ENCODE measurements around the gene CALHM1. TPM values are rescaled to one million over a fixed set of nuclear protein-coding genes. Genes with fewer than 3 reads are reported as not detected.

The CALHM1 gene
- total RNA-seq, 2 donors from 2014 or later = not detected

- TF ChIP-seq CTCF (IDR thresholded peaks at IDR 0.05) = no peak
- TF ChIP-seq POLR2A (IDR thresholded peaks at IDR 0.05) = no peak
- DNase-seq = no peak
- H3K4me1 ChIP-seq = peaks cover 54% of the 10 kb centered on the region
- ATAC-seq = no peak
- 70 to 75% methylated on average over 9 to 13 of the region's 13 CpGs for WGBS, 2 donors
- H3K27me3 ChIP-seq = no peaks in the 10 kb centered on the region
- H3K27ac ChIP-seq = peak overlapping the region in 3 of 4 donors; percentile 31 to 88 (median 65)
- no peak overlapping the region for H3K4me3 ChIP-seq
- H3K9me3 ChIP-seq = no peaks in the 10 kb centered on the region
- intact Hi-C loops (cut with DNase I) = no loop called here
- no peaks in the 10 kb centered on the region for H3K36me3 ChIP-seq (replicated peaks in 1 of 2; ENCODE audit: insufficient read depth in 1 of 2, low read depth in 2 of 2)
Observed at GRCh38 chr10:103502849-103503660, 44.4 kb upstream of the CALHM1 start.

GRCh38 chr10:103501186-103501585, 42.5 kb upstream of the CALHM1 start:
- intact Hi-C loops (cut with DNase I) = no loop called here
- no peak for DNase-seq
- peak overlapping the region in 1 of 4 donors; percentile 5 for H3K27ac ChIP-seq

GRCh38 chr10:103500481-103500880, 41.8 kb upstream of the CALHM1 start:
- ATAC-seq (no peak), DNase-seq (no peak)
- intact Hi-C loops (cut with DNase I) = no loop called here
- H3K9me3 ChIP-seq = no peaks in the 10 kb centered on the region
- peak overlapping the region in 1 of 4 donors; percentile 31 for H3K27ac ChIP-seq
- 50 to 65% methylated on average over 6 of the region's 6 CpGs for WGBS, 2 donors
- peaks cover 28% of the 10 kb centered on the region for H3K4me1 ChIP-seq
- no peak overlapping the region for H3K4me3 ChIP-seq
- TF ChIP-seq CTCF (IDR thresholded peaks at IDR 0.05) = no peak
- no peak for TF ChIP-seq POLR2A (IDR thresholded peaks at IDR 0.05)
- H3K36me3 ChIP-seq (replicated peaks in 1 of 2; ENCODE audit: insufficient read depth in 1 of 2, low read depth in 2 of 2) = no peaks in the 10 kb centered on the region
- H3K27me3 ChIP-seq = no peaks in the 10 kb centered on the region

More at GRCh38 chr10:103501186-103501585, 42.5 kb upstream of the CALHM1 start:
- no peak for TF ChIP-seq POLR2A (IDR thresholded peaks at IDR 0.05)
- no peak for TF ChIP-seq CTCF (IDR thresholded peaks at IDR 0.05)
- H3K4me1 ChIP-seq = peaks cover 35% of the 10 kb centered on the region
- WGBS, 2 donors = 82 to 83% methylated on average over 3 of the region's 3 CpGs
- H3K36me3 ChIP-seq (replicated peaks in 1 of 2; ENCODE audit: insufficient read depth in 1 of 2, low read depth in 2 of 2) = no peaks in the 10 kb centered on the region
- H3K9me3 ChIP-seq = no peaks in the 10 kb centered on the region
- H3K27me3 ChIP-seq = no peaks in the 10 kb centered on the region
- ATAC-seq = no peak
- no peak overlapping the region for H3K4me3 ChIP-seq

- H3K27me3 ChIP-seq = no peaks in the 10 kb centered on the region
- no peaks in the 10 kb centered on the region for H3K9me3 ChIP-seq
- intact Hi-C loops (cut with DNase I) = no loop called here
- peaks cover 22% of the 10 kb centered on the region for H3K4me1 ChIP-seq
- TF ChIP-seq CTCF (IDR thresholded peaks at IDR 0.05) (no peak), POLR2A (IDR thresholded peaks at IDR 0.05) (no peak)
- no peaks in the 10 kb centered on the region for H3K36me3 ChIP-seq (replicated peaks in 1 of 2; ENCODE audit: insufficient read depth in 1 of 2, low read depth in 2 of 2)
- WGBS, 2 donors = 44 to 57% methylated on average over 6 to 7 of the region's 7 CpGs
- H3K4me3 ChIP-seq = no peak overlapping the region
- H3K27ac ChIP-seq = peak overlapping the region in 2 of 4 donors; percentile 15 to 36
- DNase-seq (no peak), ATAC-seq (no peak)
Observed at GRCh38 chr10:103499881-103500280, 41.2 kb upstream of the CALHM1 start.

Measured in body of pancreas (tissue), 4 donors.